GM23248 (cell line): ENCODE data around the gene DNMT1. TPM values are rescaled to one million over a fixed set of nuclear protein-coding genes. Genes with fewer than 3 reads are reported as not detected.
"Not testable (repeated sequence)": the region's sequence is repeated elsewhere in the genome, so short reads cannot be mapped to it uniquely, and the experiment has no call there.

Experiments
- DNase-seq: peaks from one replicate; pipeline ENCODE4 v3.0.0-alpha.2; 2015
- H2AFZ ChIP-seq: fragments of 200-600 bp; sonication (generic); 2 replicates; pipeline ENCODE4 v1.6.1; 2016; ENCODE audit warnings: antibody characterized with exemption
- H3F3A ChIP-seq: fragments of 200-600 bp; sonication (generic); 2 replicates; pipeline ENCODE4 v1.6.1; 2016; ENCODE audit warnings: mild to moderate bottlenecking, antibody characterized with exemption, mixed run types; ENCODE audit not compliant: insufficient read depth
- H3K27ac ChIP-seq: fragments of 200-600 bp; sonication (generic); 2 replicates; pipeline ENCODE4 v1.5.1; 2016; ENCODE audit warnings: mild to moderate bottlenecking
- H3K27me3 ChIP-seq: fragments of 200-600 bp; sonication (generic); replicated peaks from 2 replicates; pipeline ENCODE4 v1.6.1; 2016; ENCODE audit warnings: mild to moderate bottlenecking; ENCODE audit not compliant: insufficient read depth
- H3K36me3 ChIP-seq: fragments of 200-600 bp; sonication (generic); 2 replicates; pipeline ENCODE4 v1.6.1; 2016; ENCODE audit warnings: low read depth, mild to moderate bottlenecking
- H3K4me1 ChIP-seq: fragments of 200-600 bp; sonication (generic); 2 replicates; pipeline ENCODE4 v1.6.1; 2016; ENCODE audit warnings: mild to moderate bottlenecking; ENCODE audit not compliant: insufficient read depth
- H3K4me2 ChIP-seq: fragments of 200-600 bp; sonication (generic); one replicate; pipeline ENCODE4 v1.6.1; 2016; ENCODE audit warnings: mild to moderate bottlenecking; ENCODE audit not compliant: unreplicated experiment
- H3K4me3 ChIP-seq: fragments of 200-600 bp; sonication (generic); 2 replicates; pipeline ENCODE4 v1.5.1; 2016; ENCODE audit warnings: mild to moderate bottlenecking
- H3K79me2 ChIP-seq: fragments of 200-600 bp; sonication (generic); 2 replicates; pipeline ENCODE4 v1.6.1; 2016; ENCODE audit warnings: mild to moderate bottlenecking; ENCODE audit not compliant: insufficient read depth
- H3K9ac ChIP-seq: fragments of 200-600 bp; sonication (generic); 2 replicates; pipeline ENCODE4 v1.6.1; 2016; ENCODE audit warnings: mild to moderate bottlenecking
- H3K9me2 ChIP-seq: fragments of 200-600 bp; sonication (generic); 2 replicates; pipeline ENCODE4 v1.6.1; 2016; ENCODE audit warnings: mixed run types, mild to moderate bottlenecking, moderate library complexity; ENCODE audit not compliant: insufficient read depth
- H3K9me3 ChIP-seq: fragments of 200-600 bp; sonication (generic); one replicate; pipeline ENCODE4 v1.6.1; 2017; ENCODE audit warnings: low read depth
- H4K20me1 ChIP-seq: fragments of 200-600 bp; sonication (generic); 2 replicates; pipeline ENCODE4 v1.6.0; 2016; ENCODE audit not compliant: insufficient read depth
- EZH2 ChIP-seq: fragments of 200-600 bp; sonication (generic); IDR thresholded peaks from 2 replicates; pipeline ENCODE4 v1.6.1; 2018; ENCODE audit warnings: antibody characterized with exemption, mild to moderate bottlenecking; ENCODE audit not compliant: insufficient read depth, poor library complexity, severe bottlenecking
- EZH2phosphoT487 ChIP-seq: fragments of 200-600 bp; sonication (generic); IDR thresholded peaks from 2 replicates; pipeline ENCODE4 v1.6.1; 2018; ENCODE audit warnings: antibody characterized with exemption, moderate library complexity, mild to moderate bottlenecking, low read depth; ENCODE audit not compliant: insufficient read depth
- WGBS, 2 experiments: methylation state at CpG; one replicate each; pipeline ENCODE4 v1.1.6; 2015 to 2017; ENCODE audit warnings: low lambda C conversion rate in 2 of 2, low coverage in 1 of 2; ENCODE audit errors: missing lambda C conversion rate in 2 of 2; 5-methylcytosine and 5-hydroxymethylcytosine counted together
- in situ Hi-C: fragments of 300-500 bp; cut with MboI; formaldehyde crosslinking; loops from 2 replicates; pipeline ENCODE4 v1.15.0; 2020
- polyA plus RNA-seq: library from polyadenylated mRNA; unstranded; fragments of >200 nt; fragmentation: Nextera tagmentation; extraction: Ambion mirVana; gene quantifications from 2 replicates; pipeline ENCODE4 v1.2.1, GENCODE V29; 2016
- total RNA-seq: library from RNA; depleted of rRNA; stranded (reverse); fragments of >200 nt; shearing (Covaris generic); gene quantifications from 2 replicates; pipeline ENCODE4 v1.2.3, GENCODE V29; 2014; rRNA removed

DNMT1 gene
- total RNA-seq (32.5 and 57.5 TPM in 2 replicates), polyA plus RNA-seq (91.8 and 101 TPM in 2 replicates)

GRCh38 chr19:10194500-10195198 lies at the start of gene DNMT1:
Gene DNMT1 (minus strand): TSS chr19:10194953. CDS start chr19:10194899, 54 bp downstream.
- Histone ChIP-seq H3K4me3 (peak within 1 kb of the TSS; percentile 94), H3F3A (peaks cover 38% of the 10 kb centered on the region), H3K4me1 (peaks cover 25% of the 10 kb centered on the region), H3K36me3 (no peaks in the 10 kb centered on the region), H3K27me3 (no peaks in the 10 kb centered on the region), H3K27ac (peak within 1 kb of the TSS; percentile 75), H3K4me2 (peak within 1 kb of the TSS; percentile 83), H3K9me2 (no peaks in the 10 kb centered on the region), H3K9ac (peak within 1 kb of the TSS; percentile 85), H4K20me1 (no peaks in the 10 kb centered on the region), H2AFZ (peak within 1 kb of the TSS; percentile 92), H3K9me3 (no peaks in the 10 kb centered on the region), H3K79me2 (peaks cover 48% of the 10 kb centered on the region)
- peak; percentile 97 for DNase-seq
- in situ Hi-C loops = no loop called here
- TF ChIP-seq EZH2phosphoT487 (no peak), EZH2 (no peak)
- WGBS, 2 experiments = 1 to 2% methylated on average over 48 to 67 of the region's 71 CpGs

- H3K27me3 ChIP-seq = no peaks in the 10 kb centered on the region
- no peak for TF ChIP-seq EZH2
- TF ChIP-seq EZH2phosphoT487 = no peak
- no peaks in the 10 kb centered on the region for H3K9me2 ChIP-seq
- DNase-seq = no peak
- in situ Hi-C loops = loop anchor here (25.0 kb wide), 1 partner anchor 306 kb away; the partner anchor contains the start of gene OLFM2
- no peaks in the 10 kb centered on the region for H4K20me1 ChIP-seq
- no peak overlapping the region for H3K4me3 ChIP-seq
- 80 to 85% methylated on average over 7 of the region's 7 CpGs for WGBS, 2 experiments
- no peaks in the 10 kb centered on the region for H3K36me3 ChIP-seq
- no peak overlapping the region for H2AFZ ChIP-seq
- no peak overlapping the region for H3K4me2 ChIP-seq
- H3K27ac ChIP-seq = no peak overlapping the region
- H3K9ac ChIP-seq = no peak overlapping the region
- H3K4me1 ChIP-seq = peaks cover 10% of the 10 kb centered on the region
- H3F3A ChIP-seq = 0 out of 2 replicates have a peak, but pooled peaks cover 3% of the 10 kb centered on the region
- no peaks in the 10 kb centered on the region for H3K79me2 ChIP-seq
- no peaks in the 10 kb centered on the region for H3K9me3 ChIP-seq
These were observed 48.9 kb upstream of the DNMT1 start for GRCh38 chr19:10243606-10244005.

DNA sequence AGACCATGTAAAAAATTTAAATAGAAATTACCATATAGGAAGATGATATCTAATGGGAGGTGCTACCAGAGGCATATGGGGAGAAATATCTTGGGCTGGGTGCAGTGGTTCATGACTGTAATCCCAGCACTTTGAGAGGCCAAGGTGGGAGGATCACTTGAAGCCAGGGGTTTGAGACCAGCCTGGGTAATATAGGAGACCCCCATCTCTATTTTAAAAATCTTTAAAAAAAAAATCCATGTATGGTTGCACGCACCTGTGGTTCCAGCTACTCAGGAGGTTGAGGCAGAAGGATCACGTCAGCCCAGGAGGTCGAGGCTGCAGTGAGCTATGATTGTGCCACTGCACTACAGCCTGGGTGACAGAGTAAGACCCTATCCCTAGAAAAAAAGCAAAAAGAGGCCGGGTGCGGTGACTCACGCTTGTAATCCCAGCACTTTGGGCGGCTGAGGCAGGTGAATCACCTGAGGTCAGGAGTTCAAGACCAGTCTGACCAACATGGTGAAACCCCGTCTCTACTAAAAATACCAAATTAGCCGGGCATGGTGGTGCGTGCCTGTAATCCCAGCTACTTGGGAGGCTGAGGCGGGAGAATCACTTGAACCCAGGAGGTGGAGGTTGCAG lies 47.2 kb upstream of the DNMT1 start:
- not testable (repeated sequence) for H2AFZ ChIP-seq, H3K27ac ChIP-seq, H3K9ac ChIP-seq, DNase-seq, H3K27me3 ChIP-seq, H4K20me1 ChIP-seq, H3K9me3 ChIP-seq, H3F3A ChIP-seq, H3K79me2 ChIP-seq, H3K9me2 ChIP-seq, H3K4me3 ChIP-seq, H3K4me2 ChIP-seq, H3K36me3 ChIP-seq
- WGBS, 2 experiments = 90 to 95% methylated on average over 9 to 11 of the region's 11 CpGs
- peaks cover 20% of the 10 kb centered on the region for H3K4me1 ChIP-seq
- in situ Hi-C loops = loop anchor here (25.0 kb wide), 1 partner anchor 305 kb away; the partner anchor contains the start of gene OLFM2

- H3K4me2 ChIP-seq = no peak overlapping the region
- 13 to 23% methylated on average over 11 to 12 of the region's 12 CpGs for WGBS, 2 experiments
- no peaks in the 10 kb centered on the region for H3K79me2 ChIP-seq
- H3K9me2 ChIP-seq = no peaks in the 10 kb centered on the region
- no peaks in the 10 kb centered on the region for H4K20me1 ChIP-seq
- H3K4me3 ChIP-seq = no peak overlapping the region
- peaks cover 7% of the 10 kb centered on the region; the same call in 1 of the 2 replicates for H3F3A ChIP-seq
- no peaks in the 10 kb centered on the region for H3K27me3 ChIP-seq
- H3K27ac ChIP-seq = peak overlapping the region; percentile 67
- H3K9ac ChIP-seq = peak overlapping the region; percentile 47
- DNase-seq = peak; percentile 83
- in situ Hi-C loops = loop anchor here (25.0 kb wide), 1 partner anchor 301 kb away; the partner anchor contains the start of gene OLFM2
- H3K36me3 ChIP-seq = no peaks in the 10 kb centered on the region
- TF ChIP-seq EZH2 = no peak
- TF ChIP-seq EZH2phosphoT487 = no peak
- H3K9me3 ChIP-seq = no peaks in the 10 kb centered on the region
- H3K4me1 ChIP-seq = peaks cover 10% of the 10 kb centered on the region; the same call in 1 of the 2 replicates
- peak overlapping the region; percentile 66 for H2AFZ ChIP-seq
These were observed 43.5 kb upstream of the DNMT1 start for GRCh38 chr19:10238172-10238783.
